ENCODE measurements around the gene SRPX2.

DNA sequence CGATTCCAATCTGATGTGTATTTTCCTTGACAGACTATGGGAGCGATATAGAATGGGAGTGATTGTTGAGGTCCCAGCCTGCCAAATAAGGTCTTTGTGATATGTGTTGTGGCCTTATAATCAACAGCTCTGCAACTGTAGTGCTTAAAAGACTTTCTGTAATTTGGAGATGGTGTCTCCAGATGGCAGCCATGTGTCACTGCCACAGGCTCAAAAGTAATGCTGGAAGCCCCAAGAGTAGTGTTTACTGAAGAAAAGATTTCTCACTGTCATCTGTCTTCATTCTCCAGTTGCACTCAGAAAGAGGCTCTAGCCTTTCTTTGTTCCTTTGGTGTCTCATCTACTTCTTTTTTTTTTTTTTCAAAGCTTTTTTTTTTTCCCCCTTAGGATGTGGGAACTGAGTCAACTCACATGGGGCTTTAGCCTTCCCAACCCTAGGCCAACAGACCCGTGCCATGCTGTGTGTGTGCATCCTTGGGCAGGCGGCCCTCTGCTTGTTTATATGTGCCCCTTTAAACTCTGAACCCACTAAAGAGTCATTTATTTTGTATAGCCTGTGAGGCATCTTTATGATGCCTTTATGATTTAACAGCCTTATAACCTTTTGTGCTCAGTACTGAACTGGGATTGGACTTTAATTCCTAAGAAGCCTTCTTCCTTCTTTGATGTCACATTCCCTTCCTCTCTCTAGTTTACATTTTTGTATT is 15.6 kb downstream of the SRPX2 start:
- TF ChIP-seq EZH2 (IDR thresholded peaks at IDR 0.05; ENCODE audit: insufficient read depth, poor library complexity, severe bottlenecking): no peak
- no peak for TF ChIP-seq EZH2phosphoT487 (IDR thresholded peaks at IDR 0.05; ENCODE audit: insufficient read depth, low read depth)
